Measurements from ENCODE around the gene FAM13A.

- TF ChIP-seq PRDM1 (tag by site-specific recombination; IDR thresholded peaks at IDR 0.05) (no peak), ZNF184 (tag by site-specific recombination; IDR thresholded peaks at IDR 0.05) (no peak)
Measured at GRCh38 chr4:88753658-88754571, 303.1 kb downstream of the FAM13A start.
